Measurements from ENCODE around the gene NACC2.

Gene NACC2

GRCh38 chr9:136131629-136132511, 36.8 kb upstream of the NACC2 start:
- H3K27ac Mint-ChIP-seq, result no peak overlapping the region
- no peak for DNase-seq
- H3K4me3 Mint-ChIP-seq, result no peak overlapping the region
- no peak for TF ChIP-seq CTCF (IDR thresholded peaks at IDR 0.05)
- H3K36me3 Mint-ChIP-seq (ENCODE audit: low read depth), result no peaks in the 10 kb centered on the region
- peaks cover 94% of the 10 kb centered on the region for H3K27me3 Mint-ChIP-seq (ENCODE audit: low read depth, poor library complexity)
- peaks cover 5% of the 10 kb centered on the region for H3K4me1 Mint-ChIP-seq
- H3K9me3 Mint-ChIP-seq, result no peaks in the 10 kb centered on the region

- Mint-ChIP-seq H3K9me3 (peaks cover 5% of the 10 kb centered on the region), H3K27me3 (ENCODE audit: low read depth, poor library complexity) (peaks cover 82% of the 10 kb centered on the region), H3K4me3 (no peak overlapping the region), H3K4me1 (peaks cover 3% of the 10 kb centered on the region), H3K36me3 (ENCODE audit: low read depth) (no peaks in the 10 kb centered on the region), H3K27ac (no peak overlapping the region)
- DNase-seq, result no peak
- no peak for TF ChIP-seq CTCF (IDR thresholded peaks at IDR 0.05)
Measured at GRCh38 chr9:136129176-136129575, 34.1 kb upstream of the NACC2 start.

GRCh38 chr9:136128436-136128835, 33.3 kb upstream of the NACC2 start:
- Mint-ChIP-seq H3K36me3 (ENCODE audit: low read depth) (no peaks in the 10 kb centered on the region), H3K27me3 (ENCODE audit: low read depth, poor library complexity) (peaks cover 78% of the 10 kb centered on the region), H3K4me3 (no peak overlapping the region), H3K4me1 (no peaks in the 10 kb centered on the region), H3K27ac (no peak overlapping the region), H3K9me3 (peaks cover 5% of the 10 kb centered on the region)
- TF ChIP-seq CTCF (IDR thresholded peaks at IDR 0.05), result no peak
- DNase-seq, result no peak

- H3K27ac Mint-ChIP-seq, result peak overlapping the region; percentile 63
- no peaks in the 10 kb centered on the region for H3K36me3 Mint-ChIP-seq (ENCODE audit: low read depth)
- no peaks in the 10 kb centered on the region for H3K4me1 Mint-ChIP-seq
- no peak for TF ChIP-seq CTCF (IDR thresholded peaks at IDR 0.05)
- peaks cover 77% of the 10 kb centered on the region for H3K27me3 Mint-ChIP-seq (ENCODE audit: low read depth, poor library complexity)
- H3K9me3 Mint-ChIP-seq, result peaks cover 5% of the 10 kb centered on the region
- no peak for DNase-seq
- no peak overlapping the region for H3K4me3 Mint-ChIP-seq
Measured at GRCh38 chr9:136127313-136127712, 32.2 kb upstream of the NACC2 start.

GRCh38 chr9:136124976-136125692, 30.0 kb upstream of the NACC2 start:
- TF ChIP-seq CTCF (IDR thresholded peaks at IDR 0.05), result no peak
- no peaks in the 10 kb centered on the region for H3K4me1 Mint-ChIP-seq
- DNase-seq, result no peak
- H3K4me3 Mint-ChIP-seq, result peak overlapping the region; percentile 4
- H3K27me3 Mint-ChIP-seq (ENCODE audit: low read depth, poor library complexity), result peaks cover 57% of the 10 kb centered on the region
- no peak overlapping the region for H3K27ac Mint-ChIP-seq
- H3K9me3 Mint-ChIP-seq, result peaks cover 5% of the 10 kb centered on the region
- no peaks in the 10 kb centered on the region for H3K36me3 Mint-ChIP-seq (ENCODE audit: low read depth)

All from nephron progenitor cell (in vitro differentiated cells).